ENCODE results near the gene XYLT1.

Gene XYLT1

DNA sequence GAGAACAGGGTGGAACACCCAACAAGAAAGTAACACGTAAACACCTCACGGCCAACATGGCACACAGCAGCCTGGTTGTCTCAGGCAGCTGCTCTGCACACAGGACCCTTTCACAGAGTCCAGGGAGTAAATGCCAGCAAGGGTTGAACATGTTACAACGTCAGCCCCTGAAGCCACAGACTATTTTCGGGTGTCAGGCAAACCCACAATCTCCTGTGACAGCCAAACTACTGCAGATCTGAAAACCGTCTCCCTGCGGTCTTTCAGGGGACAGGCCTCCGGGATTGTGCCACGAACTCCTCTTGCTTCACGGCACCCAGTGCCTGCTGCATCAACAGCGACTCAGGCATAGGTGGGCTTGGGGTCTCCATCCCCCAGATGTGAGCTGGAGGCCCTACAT is 127.7 kb downstream of the XYLT1 start:
- Histone ChIP-seq H3K4me3 (ENCODE audit: low read depth, low read length) (no peak overlapping the region), H3K27ac (no peak overlapping the region), H3K27me3 (replicated peaks) (no peaks in the 10 kb centered on the region), H3K36me3 (replicated peaks) (no peaks in the 10 kb centered on the region)
- in situ Hi-C loops (cut with HindIII; ENCODE audit: low pct_ligation_motif_present, low sequenced_read_pairs), result no loop called here
- DNase-seq, result no peak
- TF ChIP-seq, protein P1, sequence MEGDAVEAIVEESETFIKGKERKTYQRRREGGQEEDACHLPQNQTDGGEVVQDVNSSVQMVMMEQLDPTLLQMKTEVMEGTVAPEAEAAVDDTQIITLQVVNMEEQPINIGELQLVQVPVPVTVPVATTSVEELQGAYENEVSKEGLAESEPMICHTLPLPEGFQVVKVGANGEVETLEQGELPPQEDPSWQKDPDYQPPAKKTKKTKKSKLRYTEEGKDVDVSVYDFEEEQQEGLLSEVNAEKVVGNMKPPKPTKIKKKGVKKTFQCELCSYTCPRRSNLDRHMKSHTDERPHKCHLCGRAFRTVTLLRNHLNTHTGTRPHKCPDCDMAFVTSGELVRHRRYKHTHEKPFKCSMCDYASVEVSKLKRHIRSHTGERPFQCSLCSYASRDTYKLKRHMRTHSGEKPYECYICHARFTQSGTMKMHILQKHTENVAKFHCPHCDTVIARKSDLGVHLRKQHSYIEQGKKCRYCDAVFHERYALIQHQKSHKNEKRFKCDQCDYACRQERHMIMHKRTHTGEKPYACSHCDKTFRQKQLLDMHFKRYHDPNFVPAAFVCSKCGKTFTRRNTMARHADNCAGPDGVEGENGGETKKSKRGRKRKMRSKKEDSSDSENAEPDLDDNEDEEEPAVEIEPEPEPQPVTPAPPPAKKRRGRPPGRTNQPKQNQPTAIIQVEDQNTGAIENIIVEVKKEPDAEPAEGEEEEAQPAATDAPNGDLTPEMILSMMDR (IDR thresholded peaks at IDR 0.05; ENCODE audit: low read depth, low read length, missing control alignments), result no peak

DNA sequence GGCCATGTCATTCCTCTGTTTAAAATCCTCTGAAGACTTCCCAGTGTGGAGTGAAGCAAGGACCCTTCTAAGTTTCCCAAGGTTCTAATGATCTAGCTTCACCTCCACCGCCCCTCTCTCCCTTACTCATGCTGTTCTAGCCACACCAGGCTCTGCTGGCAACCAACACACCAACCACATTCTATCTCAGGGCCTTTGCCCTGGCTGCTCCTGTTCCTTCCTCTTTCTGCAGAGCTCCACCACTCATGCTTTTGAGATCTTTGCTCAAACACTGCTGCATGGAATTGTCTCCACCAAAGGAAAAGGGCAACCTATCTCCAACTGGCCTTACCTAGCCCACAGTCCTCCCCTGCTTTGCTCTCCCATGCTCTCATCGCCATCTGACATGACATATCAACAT is 128.7 kb downstream of the XYLT1 start:
- TF ChIP-seq, protein P1 (IDR thresholded peaks at IDR 0.05; ENCODE audit: low read depth, low read length, missing control alignments), result no peak
- DNase-seq, result no peak
- H3K4me3 ChIP-seq (ENCODE audit: low read depth, low read length), result no peak overlapping the region
- in situ Hi-C loops (cut with HindIII; ENCODE audit: low pct_ligation_motif_present, low sequenced_read_pairs), result no loop called here
- no peak overlapping the region for H3K27ac ChIP-seq
- H3K36me3 ChIP-seq (replicated peaks), result no peaks in the 10 kb centered on the region
- no peaks in the 10 kb centered on the region for H3K27me3 ChIP-seq (replicated peaks)

DNA sequence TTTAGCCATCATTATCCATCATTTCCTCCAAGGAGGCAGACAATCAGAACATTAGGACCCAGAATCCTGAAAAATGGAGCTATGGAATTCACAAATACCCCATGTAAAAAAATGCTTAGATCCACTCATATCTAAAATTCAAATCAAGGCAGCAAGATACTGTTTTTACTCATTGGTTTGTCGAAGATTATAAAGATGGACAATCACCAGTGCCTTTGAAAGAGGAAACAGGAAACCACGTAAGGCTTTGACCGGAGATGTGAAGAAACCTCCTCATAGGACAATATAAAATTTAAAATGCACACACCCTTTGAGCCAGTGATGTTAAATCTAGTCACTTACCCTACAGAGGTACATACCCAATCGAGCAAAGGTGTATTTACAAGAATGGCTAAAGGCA is 130.0 kb downstream of the XYLT1 start:
- Histone ChIP-seq H3K4me3 (ENCODE audit: low read depth, low read length) (no peak overlapping the region), H3K27ac (no peak overlapping the region), H3K36me3 (replicated peaks) (no peaks in the 10 kb centered on the region), H3K27me3 (replicated peaks) (no peaks in the 10 kb centered on the region)
- TF ChIP-seq, protein P1 (IDR thresholded peaks at IDR 0.05; ENCODE audit: low read depth, low read length, missing control alignments), result no peak
- in situ Hi-C loops (cut with HindIII; ENCODE audit: low pct_ligation_motif_present, low sequenced_read_pairs), result no loop called here
- no peak for DNase-seq

DNA sequence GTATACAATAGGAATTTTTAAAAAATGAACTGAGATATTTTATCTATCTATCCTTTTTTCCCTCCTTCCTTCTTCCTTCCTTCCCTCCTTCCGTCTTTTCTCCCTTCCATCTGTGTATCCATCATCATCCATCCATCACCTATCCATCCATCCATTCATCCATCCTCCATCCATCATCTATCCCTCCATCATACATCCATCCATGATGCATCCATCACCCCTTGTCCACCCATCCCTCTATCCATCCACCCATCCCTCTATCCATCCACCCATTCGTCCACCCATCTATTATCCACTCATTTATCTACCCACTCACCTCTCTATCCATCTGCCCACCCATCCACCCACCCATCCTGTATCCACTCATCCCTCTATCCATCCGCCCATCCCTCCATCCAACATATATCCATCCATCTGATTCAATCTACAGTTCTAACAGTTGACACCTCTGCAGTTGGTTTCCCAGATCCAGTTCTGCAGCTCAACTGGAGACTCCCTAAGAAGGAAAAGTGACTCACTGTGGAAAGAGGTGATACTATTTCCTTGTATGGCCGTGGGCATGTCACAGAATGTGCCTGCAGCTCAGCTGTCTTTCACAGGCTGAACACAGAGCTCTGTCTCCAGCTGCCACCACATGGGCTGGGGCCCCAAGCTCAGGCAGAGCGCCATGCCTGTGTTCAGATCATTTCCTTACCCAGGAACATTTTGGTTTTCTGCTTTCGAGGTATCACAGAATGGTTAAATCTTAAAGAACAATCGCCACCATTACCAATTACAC is 130.8 kb downstream of the XYLT1 start:
- DNase-seq, result no peak
- no peak overlapping the region for H3K4me3 ChIP-seq (ENCODE audit: low read depth, low read length)
- H3K36me3 ChIP-seq (replicated peaks), result no peaks in the 10 kb centered on the region
- H3K27ac ChIP-seq, result no peak overlapping the region
- H3K27me3 ChIP-seq (replicated peaks), result no peaks in the 10 kb centered on the region
- TF ChIP-seq, protein P1 (IDR thresholded peaks at IDR 0.05; ENCODE audit: low read depth, low read length, missing control alignments), result no peak
- in situ Hi-C loops (cut with HindIII; ENCODE audit: low pct_ligation_motif_present, low sequenced_read_pairs), result no loop called here

DNA sequence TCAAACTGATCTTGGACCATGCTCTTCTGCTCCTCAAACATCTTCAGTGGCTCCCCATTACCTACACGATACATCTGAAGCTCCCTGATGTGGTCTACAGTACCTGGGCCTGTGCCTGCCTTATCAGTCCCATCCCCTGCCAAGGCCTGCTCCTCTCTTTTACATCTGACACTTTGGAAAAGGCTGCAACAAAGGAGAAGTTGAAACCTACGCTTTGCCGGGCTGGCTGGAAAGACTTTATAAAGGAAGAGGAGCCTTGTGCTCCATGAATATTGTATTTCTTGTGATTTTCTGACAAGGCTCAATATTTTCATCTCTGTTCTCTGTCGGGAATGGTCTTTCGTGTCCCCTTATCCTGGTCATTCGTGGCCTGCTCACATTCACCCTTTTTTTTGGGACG is 132.5 kb downstream of the XYLT1 start:
- Histone ChIP-seq H3K36me3 (replicated peaks) (no peaks in the 10 kb centered on the region), H3K27me3 (replicated peaks) (no peaks in the 10 kb centered on the region), H3K27ac (no peak overlapping the region), H3K4me3 (ENCODE audit: low read depth, low read length) (no peak overlapping the region)
- TF ChIP-seq, protein P1 (IDR thresholded peaks at IDR 0.05; ENCODE audit: low read depth, low read length, missing control alignments), result no peak
- DNase-seq, result no peak
- in situ Hi-C loops (cut with HindIII; ENCODE audit: low pct_ligation_motif_present, low sequenced_read_pairs), result no loop called here

DNA sequence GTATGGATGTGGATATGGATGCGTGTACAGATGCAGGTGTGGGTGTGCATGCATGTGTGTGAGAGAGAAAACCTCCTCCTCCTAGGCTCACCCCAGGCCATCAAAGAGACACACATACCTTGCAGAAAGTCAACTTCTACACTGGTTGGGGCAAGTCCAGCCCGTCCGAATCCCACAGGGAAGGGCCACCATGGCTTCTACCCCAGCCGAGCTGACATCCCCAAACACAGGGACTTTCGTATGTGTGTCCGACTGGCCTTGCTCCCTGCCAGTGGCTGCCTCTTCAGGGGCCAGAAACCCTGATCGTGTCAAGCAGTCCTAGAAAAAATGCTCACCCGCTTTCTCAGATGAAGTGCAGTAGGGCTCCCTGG is 134.2 kb downstream of the XYLT1 start:
- in situ Hi-C loops (cut with HindIII; ENCODE audit: low pct_ligation_motif_present, low sequenced_read_pairs), result no loop called here
- Histone ChIP-seq H3K4me3 (ENCODE audit: low read depth, low read length) (no peak overlapping the region), H3K27ac (no peak overlapping the region), H3K27me3 (replicated peaks) (no peaks in the 10 kb centered on the region), H3K36me3 (replicated peaks) (no peaks in the 10 kb centered on the region)
- TF ChIP-seq, protein P1 (IDR thresholded peaks at IDR 0.05; ENCODE audit: low read depth, low read length, missing control alignments), result no peak
- DNase-seq, result no peak

All from brain microvascular endothelial cell (primary cell).